SKM-1 treated with dmso at 0.1 percent for 144 hours (cell line): ENCODE measurements around the gene ATP1A2.

Source experiments
- DNase-seq: peaks from one replicate; lab custom pipeline; 2025; ENCODE audit not compliant: unreplicated experiment; lab: John Stamatoyannopoulos, UW

Gene ATP1A2

DNA sequence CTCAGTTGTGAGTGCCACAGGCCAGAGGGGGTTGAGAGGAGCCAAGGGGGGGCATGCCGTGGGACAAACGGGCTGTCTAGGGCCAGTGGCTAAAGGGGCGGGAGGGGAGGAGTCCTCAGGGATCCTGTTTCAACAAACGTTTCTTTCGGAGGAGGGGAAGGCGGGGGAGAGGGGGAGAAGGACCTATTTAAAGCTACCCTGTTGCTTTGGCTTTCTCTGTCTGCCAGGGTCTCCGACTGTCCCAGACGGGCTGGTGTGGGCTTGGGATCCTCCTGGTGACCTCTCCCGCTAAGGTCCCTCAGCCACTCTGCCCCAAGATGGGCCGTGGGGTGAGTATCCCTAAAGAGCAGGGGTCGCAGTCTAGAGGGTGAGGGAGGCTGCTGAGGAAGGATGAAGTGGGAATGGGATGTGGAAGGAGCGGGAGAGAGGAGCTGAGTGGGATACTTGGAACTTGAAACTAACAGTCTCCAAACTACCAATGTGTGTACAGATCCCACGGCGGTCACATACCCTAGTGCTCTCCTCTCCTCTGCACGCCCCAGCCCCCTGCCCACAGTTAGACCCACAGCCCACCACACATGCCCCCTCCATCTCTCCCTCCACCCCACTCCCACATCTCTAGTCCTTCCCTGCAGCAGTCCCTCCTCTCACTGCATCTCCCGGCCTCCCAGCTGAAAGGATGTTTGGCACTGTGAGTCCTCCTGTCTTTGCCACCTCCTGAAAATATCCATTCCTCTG, at the start of gene ATP1A2:
TSS of gene ATP1A2 (plus strand) at position 215 of the 738 bp plus-strand sequence. CDS start at position 318, 103 bp downstream.
- DNase-seq: no peak

DNA sequence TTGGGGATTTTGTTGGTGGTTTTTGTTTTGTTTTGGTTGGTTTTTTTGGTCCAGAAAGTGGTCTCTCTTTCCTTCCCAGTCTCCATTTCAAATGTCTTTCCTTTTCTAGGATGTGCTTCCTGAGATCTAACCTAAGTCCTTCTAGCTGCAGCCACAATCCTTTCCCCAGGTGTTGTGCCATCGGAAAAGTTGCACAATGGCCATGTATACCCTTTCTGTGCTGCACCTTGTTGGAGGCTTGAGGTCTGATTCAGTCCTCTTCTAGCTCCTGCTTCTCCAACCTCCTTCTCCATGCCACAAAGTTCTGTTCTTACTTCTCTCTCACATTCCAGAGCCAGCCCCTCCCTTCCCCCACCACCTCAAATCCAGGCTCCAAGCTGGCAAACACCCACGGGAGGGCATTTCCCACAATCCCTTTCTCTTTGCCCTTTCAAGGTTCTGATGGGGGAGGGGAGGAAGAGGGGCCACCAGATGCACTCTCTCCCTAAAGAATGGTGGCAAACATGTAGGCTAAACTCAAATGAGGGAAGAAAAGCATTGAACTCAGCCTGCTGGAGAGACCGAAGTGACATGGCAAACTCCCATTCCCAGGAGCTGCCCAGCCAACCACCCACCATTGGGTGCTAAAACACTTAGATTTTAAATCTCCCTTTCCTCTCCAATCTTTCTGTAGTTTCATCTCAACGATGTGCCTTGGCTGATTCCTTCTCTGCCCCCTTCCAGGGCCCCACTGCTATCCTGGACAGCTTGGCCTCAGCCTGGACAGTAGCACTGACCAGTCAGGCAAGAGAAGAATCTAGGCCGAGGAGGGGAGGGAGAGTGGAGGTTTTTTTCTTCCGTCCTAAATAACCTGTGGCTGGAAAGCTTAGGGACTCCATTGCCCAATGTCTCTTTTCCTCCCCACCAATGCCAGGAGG, 48.5 kb upstream of the ATP1A2 start:
- no peak for DNase-seq

DNA sequence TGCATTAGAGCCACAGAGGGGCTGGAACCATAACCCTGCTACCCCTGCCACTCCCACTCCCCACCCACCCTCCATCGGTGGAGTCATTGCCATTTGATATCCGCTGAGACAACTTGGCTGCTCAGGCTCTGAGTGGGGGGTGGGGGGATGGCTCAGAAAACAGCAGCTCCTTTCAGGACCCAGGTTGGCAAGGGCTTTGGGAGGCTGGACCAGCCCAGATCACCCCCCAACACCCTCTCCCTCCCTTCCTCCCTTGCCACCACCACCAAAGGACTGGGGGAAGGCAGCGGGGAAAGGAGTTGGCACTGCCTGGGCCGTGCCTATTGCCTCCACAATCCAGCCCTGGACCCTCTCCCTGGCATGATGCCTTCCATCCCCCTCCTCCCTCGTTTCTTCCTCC, 47.3 kb upstream of the ATP1A2 start:
- no peak for DNase-seq

DNA sequence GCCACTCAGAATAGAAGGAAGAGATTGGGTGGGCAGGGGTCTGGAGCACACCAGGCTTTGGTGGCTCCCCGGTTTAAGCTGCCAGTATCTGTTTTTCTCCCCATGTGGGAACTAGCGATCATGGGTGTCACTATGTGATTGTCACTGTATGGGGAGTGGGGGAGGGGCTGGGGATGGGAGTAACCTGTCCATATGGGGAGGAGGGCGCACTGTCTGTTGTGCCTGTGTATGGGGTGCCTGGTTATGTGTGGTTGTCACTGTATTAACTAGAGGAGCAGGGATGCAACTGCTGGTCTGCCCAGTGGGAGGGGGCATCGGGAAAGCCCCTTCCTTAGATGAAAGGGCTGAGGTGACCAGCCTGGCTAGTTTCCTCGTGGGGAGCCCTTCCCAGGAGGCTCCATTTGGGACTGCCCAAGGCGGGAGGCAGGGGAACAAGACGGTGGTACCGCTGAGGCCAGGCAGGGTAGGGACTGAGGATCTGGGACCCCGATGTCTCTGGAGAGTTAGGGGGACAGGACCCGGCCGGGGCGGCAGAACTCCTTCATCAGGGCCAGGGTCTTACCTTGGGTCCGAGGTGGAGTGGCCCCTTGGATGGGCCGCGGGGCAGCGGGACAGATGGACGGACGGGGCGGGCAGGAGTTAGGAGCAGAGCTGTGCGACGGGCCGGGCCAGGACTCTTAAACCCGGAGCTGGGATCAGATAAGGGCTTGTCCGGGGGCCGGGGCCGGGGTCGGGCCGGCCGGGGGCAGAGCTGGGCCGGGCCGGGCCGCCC, 45.9 kb upstream of the ATP1A2 start, which contains the start of gene KCNJ10:
TSS of gene KCNJ10 (minus strand) at position 701 of the 772 bp plus-strand sequence. CDS start 27,628 bp downstream, outside the sequence.
- DNase-seq: no peak

DNA sequence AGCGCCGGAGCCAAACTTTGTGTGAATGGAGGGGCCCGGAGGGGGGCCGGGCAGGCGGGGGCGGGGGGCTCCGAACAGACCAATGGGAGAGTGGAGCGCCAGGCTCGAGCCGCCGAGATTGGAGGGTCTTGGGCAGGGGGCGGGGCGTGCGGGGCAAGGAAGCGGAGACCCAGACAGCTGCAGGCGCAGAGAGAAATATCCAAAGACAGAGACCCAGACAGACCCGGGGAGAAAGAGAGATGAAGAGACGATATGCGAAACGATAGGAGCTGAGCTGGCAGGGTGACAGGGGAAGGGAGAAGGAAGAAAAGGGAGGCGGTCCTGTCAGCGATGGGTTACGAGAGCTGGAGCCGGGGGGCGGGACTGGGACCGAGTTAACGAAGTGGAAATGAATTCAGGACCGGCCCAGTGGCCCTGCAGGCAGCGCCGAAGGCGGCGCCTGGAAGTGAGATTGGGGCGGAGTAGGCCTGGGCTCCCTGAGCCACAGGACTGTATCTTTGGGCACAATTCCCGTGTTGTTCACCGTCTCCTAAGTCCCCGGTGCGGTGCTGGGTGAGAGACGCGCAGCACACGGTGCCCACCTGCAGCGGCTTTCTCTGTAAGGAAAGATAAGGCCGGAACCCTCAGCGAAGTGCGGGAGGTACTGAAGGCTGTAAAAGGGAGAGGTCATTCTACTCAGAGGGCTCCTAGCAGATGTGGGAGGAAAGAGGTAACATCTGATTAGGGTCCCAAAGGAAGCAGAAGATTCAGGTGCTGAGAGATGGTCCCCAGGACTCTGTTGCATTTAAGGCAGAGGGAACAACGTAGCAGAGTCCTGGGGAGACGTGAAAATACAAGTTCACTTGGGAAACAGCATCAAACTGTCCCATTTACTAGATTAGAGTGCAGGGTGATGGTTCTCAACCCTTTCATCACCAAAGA, 45.1 kb upstream of the ATP1A2 start:
- DNase-seq: no peak

DNA sequence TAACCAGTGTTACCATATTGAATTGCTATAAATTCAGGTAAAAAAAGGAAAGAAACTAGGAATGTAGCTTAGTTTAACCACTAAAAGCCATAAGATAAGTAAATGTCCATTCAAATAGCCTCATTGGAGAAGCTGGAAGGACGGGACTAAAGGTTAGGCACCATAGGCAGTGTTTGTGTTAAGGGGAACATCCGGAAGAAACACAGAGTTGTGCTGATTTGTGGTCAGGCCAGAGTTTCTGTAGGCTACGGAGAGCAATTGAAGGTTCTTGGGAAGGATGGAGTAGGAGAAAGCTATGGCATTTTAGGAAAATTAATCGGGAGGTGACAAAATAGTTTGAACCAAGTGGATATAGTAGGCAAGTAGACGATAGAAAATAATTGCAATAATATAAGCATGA, 44.3 kb upstream of the ATP1A2 start:
- DNase-seq: no peak

DNA sequence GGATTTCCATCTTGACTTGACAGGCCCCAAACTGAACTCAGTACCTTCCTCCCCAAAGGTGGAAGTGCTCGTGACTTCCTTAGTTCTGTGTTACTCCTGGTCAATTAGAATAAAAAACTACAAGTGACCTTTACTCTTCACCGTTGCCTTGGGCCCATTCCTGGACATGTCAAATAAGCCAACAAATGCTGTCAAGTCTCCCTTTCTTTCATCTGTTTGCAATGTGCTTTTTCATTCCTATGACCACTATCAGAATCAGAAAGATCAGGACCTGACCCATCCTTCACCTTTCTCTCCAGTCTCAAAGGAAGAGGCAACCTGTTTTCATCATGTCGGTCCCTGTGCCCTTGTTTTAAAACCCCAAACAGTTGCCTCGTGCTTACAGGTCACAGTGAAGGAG, 40.7 kb upstream of the ATP1A2 start:
- no peak for DNase-seq

DNA sequence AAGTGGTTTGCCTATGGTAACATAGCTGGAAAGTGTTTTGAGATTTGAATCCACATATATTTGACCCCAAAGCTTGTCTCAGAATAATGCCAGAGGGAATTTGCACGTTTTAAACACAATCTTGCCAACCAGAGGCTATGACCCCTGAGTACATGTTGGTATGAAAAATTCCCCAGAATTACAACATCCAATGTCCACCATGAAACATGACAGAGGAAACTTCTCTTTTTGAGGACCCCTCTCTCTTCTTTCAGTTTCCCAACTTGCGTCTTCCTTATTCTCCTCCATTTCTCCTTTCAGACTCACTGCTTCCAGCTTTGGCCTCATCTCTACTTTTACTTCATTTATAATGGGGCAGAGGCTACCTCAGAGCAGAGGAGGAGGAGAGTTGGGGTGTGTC, 39.7 kb upstream of the ATP1A2 start:
- no peak for DNase-seq

DNA sequence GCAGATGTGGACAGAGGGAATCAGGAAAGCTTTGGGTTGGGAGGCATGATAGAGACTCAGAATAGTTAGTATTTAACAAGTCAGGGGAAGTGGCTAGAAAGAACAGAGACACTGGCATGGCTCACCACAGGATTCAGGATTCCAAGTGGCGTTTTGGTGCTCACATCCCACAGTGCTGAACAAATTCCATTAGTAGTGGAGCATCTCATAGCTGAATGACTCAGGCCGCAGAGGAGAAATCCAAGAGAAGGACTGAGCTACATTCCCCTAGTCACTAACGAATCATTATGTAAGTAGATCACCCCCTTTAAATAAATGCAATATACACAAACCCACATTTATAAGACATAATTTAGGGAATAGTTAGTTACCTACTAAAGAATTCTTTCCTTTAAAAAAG, 39.3 kb upstream of the ATP1A2 start:
- no peak for DNase-seq

DNA sequence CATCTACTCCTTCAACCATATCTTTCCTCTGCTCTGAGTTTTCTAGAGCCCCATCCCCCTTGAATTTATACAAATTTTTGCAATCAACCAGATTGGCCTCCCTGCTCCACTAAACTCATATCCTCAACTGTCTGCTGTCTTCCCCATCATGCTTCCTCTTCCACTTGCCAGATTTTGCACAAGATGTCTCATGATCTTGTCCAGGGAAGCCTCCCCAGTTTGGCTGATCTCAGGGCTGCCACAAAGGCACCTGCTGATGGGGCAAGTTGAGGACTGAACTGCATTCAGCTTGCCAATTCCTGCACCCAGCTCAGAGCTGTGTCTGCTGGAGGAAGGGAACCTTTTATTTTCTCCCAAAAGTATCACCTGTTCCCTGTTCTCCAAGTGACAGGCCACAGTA, 38.1 kb upstream of the ATP1A2 start:
- DNase-seq: no peak

DNA sequence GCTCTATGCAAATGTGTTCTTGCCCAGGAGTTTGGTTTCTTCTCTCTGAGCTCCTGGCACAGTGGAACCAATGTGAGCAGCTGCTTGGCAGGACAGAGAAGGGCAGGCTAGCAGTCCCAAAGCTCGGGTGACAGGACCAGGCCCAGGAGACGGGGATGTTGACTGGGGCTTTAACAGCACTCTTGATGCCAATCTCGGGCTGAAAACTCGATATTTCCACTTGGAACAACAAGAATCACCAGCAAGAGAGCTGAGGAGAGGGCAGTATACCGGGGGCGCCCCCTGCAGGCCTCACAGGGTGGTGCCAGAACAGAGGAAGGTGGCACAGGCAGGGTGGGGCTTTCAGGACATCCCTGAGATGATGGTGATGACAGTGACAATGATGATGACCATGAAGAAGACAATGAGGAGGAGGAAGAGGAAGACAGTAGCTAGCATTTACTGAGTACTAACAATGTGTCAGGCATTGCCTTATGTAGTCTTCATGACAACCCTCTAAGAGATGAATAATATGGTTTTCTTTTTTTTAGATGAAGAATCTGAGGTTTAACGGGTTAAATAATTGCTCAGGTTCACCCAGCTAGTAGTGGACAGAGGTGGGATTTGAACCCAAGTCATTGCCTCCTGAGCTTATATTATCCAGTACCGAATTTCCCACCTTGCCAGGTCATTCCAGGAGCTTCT, 36.9 kb upstream of the ATP1A2 start:
- DNase-seq: peak; percentile 79

DNA sequence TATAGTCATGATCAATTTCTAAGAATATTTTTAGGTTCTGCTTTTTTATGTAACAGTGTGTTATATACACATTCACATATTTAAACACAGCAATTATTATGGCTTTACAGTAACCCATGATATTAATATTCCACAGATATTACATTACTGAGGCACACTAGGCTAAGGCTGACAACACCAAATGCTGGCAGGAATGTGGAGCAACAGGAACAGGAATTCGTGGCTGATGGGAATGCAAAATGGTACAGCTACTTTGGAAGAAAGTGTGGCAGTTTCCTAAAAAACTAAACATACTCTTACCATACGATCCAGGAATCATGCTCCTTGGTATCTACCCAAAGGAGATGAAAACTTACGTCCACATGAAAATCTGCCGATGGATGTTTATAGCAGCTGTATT, 36.1 kb upstream of the ATP1A2 start:
- no peak for DNase-seq

DNA sequence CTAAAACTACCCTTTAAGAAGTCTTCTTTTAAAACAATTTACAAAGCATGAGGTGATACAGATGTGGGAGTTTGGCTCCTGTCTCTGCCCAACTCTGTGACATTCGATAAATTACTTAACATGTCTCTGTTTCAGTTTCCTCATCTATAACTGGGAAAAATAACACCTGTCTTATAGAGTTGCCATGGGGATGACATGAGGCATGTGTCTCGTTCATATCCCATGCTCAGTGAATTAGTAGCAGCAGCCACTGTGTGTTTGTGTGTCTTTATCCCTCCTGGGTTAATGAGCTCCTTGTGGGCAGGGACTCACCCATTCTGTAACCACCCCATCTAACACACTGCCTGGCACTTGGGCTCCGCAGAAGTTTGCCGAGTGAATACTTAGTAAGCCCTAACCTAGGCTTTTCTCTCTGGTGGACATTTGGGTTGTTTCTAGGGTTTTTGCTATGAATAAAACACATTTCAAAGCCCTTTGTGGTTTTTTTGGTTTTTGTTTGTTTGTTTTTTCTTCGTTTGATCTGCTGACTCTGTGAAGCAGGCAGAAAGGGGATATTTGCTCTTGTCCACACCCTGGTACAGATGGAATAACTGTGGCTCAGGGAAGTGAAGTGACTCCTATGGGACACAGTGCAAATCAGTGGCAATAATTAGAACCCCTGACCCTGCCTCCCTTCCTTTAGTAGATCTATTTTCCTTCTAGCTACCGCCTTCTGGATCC, 35.0 kb upstream of the ATP1A2 start:
- DNase-seq: no peak

DNA sequence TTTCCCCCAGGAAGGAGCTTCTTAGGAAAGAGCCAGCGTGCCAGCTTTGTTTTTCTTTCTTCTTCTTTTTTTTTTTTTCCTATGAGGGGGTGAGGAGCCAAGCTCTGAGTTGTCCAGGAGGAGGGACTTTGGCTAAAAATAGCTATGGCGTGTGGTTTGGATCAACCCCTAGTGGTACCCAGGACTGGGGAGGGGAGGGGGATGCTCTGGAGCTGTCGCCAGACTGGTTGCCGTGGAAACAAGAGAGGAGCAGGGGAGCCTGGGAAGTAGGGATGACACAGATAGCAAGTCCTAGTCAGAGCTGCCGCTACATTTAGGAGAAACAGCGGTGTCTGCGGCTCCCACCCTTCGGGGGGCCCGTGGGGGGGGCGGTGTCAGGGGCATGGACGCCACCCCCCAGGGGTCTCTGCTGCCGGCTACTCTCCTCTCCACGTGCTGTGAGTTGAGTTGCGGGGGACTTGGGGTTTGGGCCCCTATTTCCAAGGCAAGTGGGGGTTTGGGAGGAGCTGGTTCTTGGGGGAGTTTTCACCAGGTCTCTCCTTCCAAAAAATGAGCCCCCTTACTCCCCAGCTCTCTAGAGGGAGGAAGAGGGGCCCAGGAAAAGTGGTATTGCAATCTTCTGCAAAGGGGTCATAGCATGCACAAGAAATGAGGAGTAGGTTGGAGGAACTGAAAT, 34.2 kb upstream of the ATP1A2 start, which contains the start of gene KCNJ9:
TSS of gene KCNJ9 (plus strand) at position 278 of the 676 bp plus-strand sequence. CDS start 2,493 bp downstream, outside the sequence.
- DNase-seq: no peak

DNA sequence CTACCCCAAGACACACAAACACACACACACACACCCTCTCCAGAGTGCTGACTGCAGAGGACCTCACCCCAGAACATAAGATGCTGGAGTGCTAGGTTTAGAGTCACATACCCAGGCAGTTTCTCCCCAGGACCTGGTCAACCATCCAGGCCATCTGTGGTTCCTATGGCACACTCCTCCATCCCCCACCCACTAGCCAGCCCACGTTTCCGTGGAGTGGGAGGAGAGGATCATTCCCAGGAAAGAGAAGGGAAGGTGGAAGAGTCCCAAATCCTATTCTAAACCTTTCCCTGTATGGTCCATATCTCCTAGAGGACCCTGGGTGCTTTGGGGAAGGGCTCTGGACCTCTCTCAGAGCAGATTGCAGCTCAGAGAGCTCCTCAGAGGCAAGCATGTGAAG, 33.1 kb upstream of the ATP1A2 start:
- DNase-seq: no peak

DNA sequence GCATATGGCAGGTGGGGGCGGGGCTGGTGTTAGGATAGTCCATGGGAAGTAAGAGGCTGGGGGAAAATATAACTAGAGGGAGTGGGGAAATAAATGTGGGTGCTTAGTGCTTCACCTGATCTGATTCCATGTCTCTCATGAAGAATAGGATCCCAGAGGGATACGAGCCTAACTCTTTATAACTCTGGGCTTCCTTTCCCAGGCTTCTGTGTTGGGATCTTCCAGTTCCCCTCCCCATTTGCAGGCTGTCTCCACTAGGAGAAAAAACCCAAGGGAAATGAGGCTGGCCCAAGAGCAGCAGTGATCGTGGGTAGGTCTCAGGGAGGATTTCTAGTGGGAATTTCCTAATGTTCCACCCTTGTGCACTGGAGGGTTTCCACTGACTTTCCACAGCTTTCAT, 32.6 kb upstream of the ATP1A2 start:
- DNase-seq: no peak

DNA sequence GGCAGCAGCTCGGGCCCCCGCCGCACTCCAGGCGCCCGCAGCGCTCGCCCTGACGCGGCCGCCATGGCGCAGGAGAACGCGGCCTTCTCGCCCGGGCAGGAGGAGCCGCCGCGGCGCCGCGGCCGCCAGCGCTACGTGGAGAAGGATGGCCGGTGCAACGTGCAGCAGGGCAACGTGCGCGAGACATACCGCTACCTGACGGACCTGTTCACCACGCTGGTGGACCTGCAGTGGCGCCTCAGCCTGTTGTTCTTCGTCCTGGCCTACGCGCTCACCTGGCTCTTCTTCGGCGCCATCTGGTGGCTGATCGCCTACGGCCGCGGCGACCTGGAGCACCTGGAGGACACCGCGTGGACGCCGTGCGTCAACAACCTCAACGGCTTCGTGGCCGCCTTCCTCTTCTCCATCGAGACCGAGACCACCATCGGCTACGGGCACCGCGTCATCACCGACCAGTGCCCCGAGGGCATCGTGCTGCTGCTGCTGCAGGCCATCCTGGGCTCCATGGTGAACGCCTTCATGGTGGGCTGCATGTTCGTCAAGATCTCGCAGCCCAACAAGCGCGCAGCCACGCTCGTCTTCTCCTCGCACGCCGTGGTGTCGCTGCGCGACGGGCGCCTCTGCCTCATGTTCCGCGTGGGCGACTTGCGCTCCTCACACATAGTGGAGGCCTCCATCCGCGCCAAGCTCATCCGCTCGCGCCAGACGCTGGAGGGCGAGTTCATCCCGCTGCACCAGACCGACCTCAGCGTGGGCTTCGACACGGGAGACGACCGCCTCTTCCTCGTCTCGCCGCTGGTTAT, 31.4 kb upstream of the ATP1A2 start:
- DNase-seq: no peak
